ENCODE data around the gene FAM50A. TPM values are rescaled to one million over a fixed set of nuclear protein-coding genes. Genes with fewer than 3 reads are reported as not detected.

Gene FAM50A
- polyA plus RNA-seq, 1 of the 3 experiments (the other 2 are of a cell fraction), result 86.0 TPM

DNA sequence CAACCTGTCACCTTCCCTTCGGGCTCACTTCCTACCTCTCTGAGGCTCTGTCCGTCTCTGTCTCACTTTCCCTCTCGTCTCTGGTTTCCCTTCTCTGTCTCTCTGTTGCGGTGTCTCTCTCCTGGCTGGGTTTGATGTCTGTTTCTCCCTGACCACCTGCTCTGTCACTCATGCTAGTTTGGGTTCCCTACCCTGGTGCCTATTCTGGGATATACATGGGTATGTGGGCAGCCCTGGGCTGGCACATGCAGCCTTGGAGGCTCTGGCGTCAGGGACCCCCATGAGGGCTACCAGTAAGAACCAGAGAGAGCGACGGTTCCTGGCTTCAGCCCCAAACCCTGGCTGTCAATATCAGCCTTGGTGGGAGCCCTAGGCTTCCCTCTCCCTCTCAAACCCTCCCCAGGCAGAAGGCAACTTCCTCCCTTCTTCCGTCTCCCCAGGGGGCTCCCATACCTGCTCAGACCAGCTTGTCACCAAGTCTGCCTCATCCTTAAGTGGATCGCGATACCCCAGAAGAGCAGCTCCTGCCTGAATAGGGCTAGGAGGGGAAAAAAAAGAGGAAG lies 35.2 kb upstream of the FAM50A start (continued):
- TF ChIP-seq POLR2AphosphoS5 (IDR thresholded peaks at IDR 0.05; ENCODE audit: low read depth, low read length) (no peak), GABPA (IDR thresholded peaks at IDR 0.05; ENCODE audit: low read depth) (no peak)
- TF ChIP-seq, protein P1, sequence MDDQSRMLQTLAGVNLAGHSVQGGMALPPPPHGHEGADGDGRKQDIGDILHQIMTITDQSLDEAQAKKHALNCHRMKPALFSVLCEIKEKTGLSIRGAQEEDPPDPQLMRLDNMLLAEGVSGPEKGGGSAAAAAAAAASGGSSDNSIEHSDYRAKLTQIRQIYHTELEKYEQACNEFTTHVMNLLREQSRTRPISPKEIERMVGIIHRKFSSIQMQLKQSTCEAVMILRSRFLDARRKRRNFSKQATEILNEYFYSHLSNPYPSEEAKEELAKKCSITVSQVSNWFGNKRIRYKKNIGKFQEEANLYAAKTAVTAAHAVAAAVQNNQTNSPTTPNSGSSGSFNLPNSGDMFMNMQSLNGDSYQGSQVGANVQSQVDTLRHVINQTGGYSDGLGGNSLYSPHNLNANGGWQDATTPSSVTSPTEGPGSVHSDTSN (IDR thresholded peaks at IDR 0.05), result no peak

DNA sequence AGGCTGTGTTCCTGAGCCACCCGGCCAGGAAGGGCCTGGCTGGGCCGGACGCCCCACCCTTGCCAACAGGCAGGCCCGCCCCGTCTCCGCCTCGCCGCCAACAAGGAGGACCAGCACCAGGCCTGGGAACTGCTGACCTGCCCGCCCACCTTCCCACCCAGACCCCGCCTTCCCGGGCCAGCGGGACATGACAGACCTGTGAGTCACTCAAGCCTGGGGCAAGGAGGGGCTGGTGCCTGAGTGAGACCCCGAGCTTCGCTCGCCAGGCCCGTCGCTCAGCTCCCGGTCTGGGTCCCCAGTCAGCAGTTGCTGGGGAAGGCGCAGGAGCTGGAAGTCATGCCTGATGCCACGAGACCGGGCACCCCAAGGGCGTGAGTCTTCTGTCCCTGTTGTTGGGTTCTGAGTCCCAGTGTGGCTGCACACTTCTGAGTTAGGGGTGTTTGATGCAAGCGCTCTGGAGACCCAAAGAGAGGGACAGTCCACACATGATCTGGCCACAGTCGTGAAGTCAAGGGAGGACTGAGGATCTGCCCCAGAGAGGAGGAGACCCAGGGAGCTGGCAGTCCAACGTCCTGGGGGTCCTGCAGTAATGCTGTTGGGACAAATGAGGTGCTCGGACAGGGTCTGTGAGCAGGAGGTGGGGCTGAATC lies 34.6 kb upstream of the FAM50A start, which contains the start of gene DNASE1L1:
DNASE1L1 (minus strand) TSS at position 33 of the 650 bp plus-strand sequence. CDS start 3,686 bp downstream, outside the sequence.
- ChIA-PET CTCF (interaction anchor here (1.0 to 1.3 kb wide), 3 partner anchors 9 to 20 kb away, joined by 3 to 4 read pairs (median 4); partner anchors contain the start of gene RPL10), POLR2A (interaction anchor here (0.8 to 5.0 kb wide), 2 partner anchors 9 to 11 kb away, joined by 4 to 25 read pairs; partner anchors contain the start of gene RPL10)
- Histone ChIP-seq H3F3A (replicated peaks; ENCODE audit: insufficient read depth) (no peaks in the 10 kb centered on the region), H3K79me2 (ENCODE audit: insufficient read depth) (peaks cover 23% of the 10 kb centered on the region), H3K4me3 (ENCODE audit: low read depth in 2 of 2, low read length in 1 of 2) (peak within 1 kb of the TSS; percentile 38 to 60; a peak in 3 of 4 replicates), H3K27me3 (ENCODE audit: insufficient read depth) (no peaks in the 10 kb centered on the region; the same call in 1 of the 2 replicates), H3K9ac (peak within 1 kb of the TSS; percentile 67), H2AFZ (ENCODE audit: low read depth) (peak within 1 kb of the TSS; percentile 30; the same call in 1 of the 2 replicates), H3K9me3 (no peaks in the 10 kb centered on the region), H3K4me1 (ENCODE audit: control insufficient read depth in 1 of 2, insufficient read depth in 2 of 2, low read depth in 1 of 2, low read length in 1 of 2) (peaks cover 4 to 9% of the 10 kb centered on the region in 2 experiments; a peak in 1 of 4 replicates), H4K20me1 (ENCODE audit: insufficient read depth) (no peaks in the 10 kb centered on the region), H3K36me3 (replicated peaks in 1 of 2; ENCODE audit: control insufficient read depth in 1 of 2, insufficient read depth in 2 of 2, low read length in 1 of 2) (no peaks in the 10 kb centered on the region), H3K27ac (ENCODE audit: low read depth in 2 of 2, low read length in 1 of 2) (peak within 1 kb of the TSS in 1 of 2 experiments; percentile 79; a peak in 3 of 4 replicates), H3K4me2 (peak within 1 kb of the TSS; percentile 91), H3K9me2 (no peaks in the 10 kb centered on the region)
- TF ChIP-seq MXI1 (IDR thresholded peaks at IDR 0.05; ENCODE audit: low read depth, low read length), result no peak
- TF ChIP-seq JUND (IDR thresholded peaks at IDR 0.05), result peak; percentile 72
- TF ChIP-seq, protein P2, sequence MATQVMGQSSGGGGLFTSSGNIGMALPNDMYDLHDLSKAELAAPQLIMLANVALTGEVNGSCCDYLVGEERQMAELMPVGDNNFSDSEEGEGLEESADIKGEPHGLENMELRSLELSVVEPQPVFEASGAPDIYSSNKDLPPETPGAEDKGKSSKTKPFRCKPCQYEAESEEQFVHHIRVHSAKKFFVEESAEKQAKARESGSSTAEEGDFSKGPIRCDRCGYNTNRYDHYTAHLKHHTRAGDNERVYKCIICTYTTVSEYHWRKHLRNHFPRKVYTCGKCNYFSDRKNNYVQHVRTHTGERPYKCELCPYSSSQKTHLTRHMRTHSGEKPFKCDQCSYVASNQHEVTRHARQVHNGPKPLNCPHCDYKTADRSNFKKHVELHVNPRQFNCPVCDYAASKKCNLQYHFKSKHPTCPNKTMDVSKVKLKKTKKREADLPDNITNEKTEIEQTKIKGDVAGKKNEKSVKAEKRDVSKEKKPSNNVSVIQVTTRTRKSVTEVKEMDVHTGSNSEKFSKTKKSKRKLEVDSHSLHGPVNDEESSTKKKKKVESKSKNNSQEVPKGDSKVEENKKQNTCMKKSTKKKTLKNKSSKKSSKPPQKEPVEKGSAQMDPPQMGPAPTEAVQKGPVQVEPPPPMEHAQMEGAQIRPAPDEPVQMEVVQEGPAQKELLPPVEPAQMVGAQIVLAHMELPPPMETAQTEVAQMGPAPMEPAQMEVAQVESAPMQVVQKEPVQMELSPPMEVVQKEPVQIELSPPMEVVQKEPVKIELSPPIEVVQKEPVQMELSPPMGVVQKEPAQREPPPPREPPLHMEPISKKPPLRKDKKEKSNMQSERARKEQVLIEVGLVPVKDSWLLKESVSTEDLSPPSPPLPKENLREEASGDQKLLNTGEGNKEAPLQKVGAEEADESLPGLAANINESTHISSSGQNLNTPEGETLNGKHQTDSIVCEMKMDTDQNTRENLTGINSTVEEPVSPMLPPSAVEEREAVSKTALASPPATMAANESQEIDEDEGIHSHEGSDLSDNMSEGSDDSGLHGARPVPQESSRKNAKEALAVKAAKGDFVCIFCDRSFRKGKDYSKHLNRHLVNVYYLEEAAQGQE (IDR thresholded peaks at IDR 0.05; ENCODE audit: low read depth, low read length), result no peak
- TF ChIP-seq RCOR1 (IDR thresholded peaks at IDR 0.05; ENCODE audit: low read length), result no peak
- peak; percentile 25; the same call in 1 of the 2 replicates for TF ChIP-seq GABPA (IDR thresholded peaks at IDR 0.05; ENCODE audit: low read depth)
- TF ChIP-seq RXRA (IDR thresholded peaks at IDR 0.05; ENCODE audit: borderline replicate concordance, low read depth), result no peak
- TF ChIP-seq, protein P3, sequence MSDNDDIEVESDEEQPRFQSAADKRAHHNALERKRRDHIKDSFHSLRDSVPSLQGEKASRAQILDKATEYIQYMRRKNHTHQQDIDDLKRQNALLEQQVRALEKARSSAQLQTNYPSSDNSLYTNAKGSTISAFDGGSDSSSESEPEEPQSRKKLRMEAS (IDR thresholded peaks at IDR 0.05; ENCODE audit: low read depth), result no peak
- no peak for TF ChIP-seq CHD2 (IDR thresholded peaks at IDR 0.05; ENCODE audit: low read length, partially characterized antibody)
- TF ChIP-seq FOSL2 (IDR thresholded peaks at IDR 0.05; ENCODE audit: borderline replicate concordance, low read depth), result peak; percentile 81
- TF ChIP-seq, protein P1 (IDR thresholded peaks at IDR 0.05), result peak; percentile 38; the same call in 1 of the 2 replicates
- peak; percentile 29; the same call in 1 of the 2 replicates for TF ChIP-seq RFX5 (IDR thresholded peaks at IDR 0.05; ENCODE audit: low read length)
- no peak for DNase-seq
- WGBS (ENCODE audit: low lambda C conversion rate), result 31% methylated on average over 13 of the region's 26 CpGs
